ENCODE data around the gene VPS18.

VPS18 gene

GRCh38 chr15:40952301-40952900, 58.2 kb downstream of the VPS18 start:
- Histone ChIP-seq H3K4me1 (ENCODE audit: insufficient read depth, poor library complexity, severe bottlenecking) (peaks cover 7% of the 10 kb centered on the region), H3K27ac (ENCODE audit: poor library complexity, severe bottlenecking) (peak overlapping the region; percentile 28), H3K4me3 (ENCODE audit: severe bottlenecking) (peak overlapping the region; percentile 75), H3K9me3 (ENCODE audit: severe bottlenecking) (no peaks in the 10 kb centered on the region), H3K27me3 (ENCODE audit: insufficient read depth, poor library complexity, severe bottlenecking) (no peaks in the 10 kb centered on the region), H3K36me3 (ENCODE audit: low read depth) (peaks cover 33% of the 10 kb centered on the region)
- TF ChIP-seq CTCF (IDR thresholded peaks at IDR 0.05; ENCODE audit: poor library complexity, severe bottlenecking), result no peak
- ATAC-seq (ENCODE audit: low read depth), result no peak
- no peak for DNase-seq (ENCODE audit: low spot score)

- Histone ChIP-seq H3K36me3 (ENCODE audit: low read depth) (peaks cover 33% of the 10 kb centered on the region), H3K27ac (ENCODE audit: poor library complexity, severe bottlenecking) (peak within 1 kb of the TSS; percentile 28), H3K27me3 (ENCODE audit: insufficient read depth, poor library complexity, severe bottlenecking) (no peaks in the 10 kb centered on the region), H3K4me1 (ENCODE audit: insufficient read depth, poor library complexity, severe bottlenecking) (peaks cover 10% of the 10 kb centered on the region), H3K4me3 (ENCODE audit: severe bottlenecking) (peak within 1 kb of the TSS; percentile 75), H3K9me3 (ENCODE audit: severe bottlenecking) (no peaks in the 10 kb centered on the region)
- TF ChIP-seq CTCF (IDR thresholded peaks at IDR 0.05; ENCODE audit: poor library complexity, severe bottlenecking), result no peak
- DNase-seq (ENCODE audit: low spot score) (peak; percentile 100), ATAC-seq (ENCODE audit: low read depth) (peak; percentile 86)
These were observed 58.9 kb downstream of the VPS18 start, which contains the start of gene CHAC1 for GRCh38 chr15:40952901-40953712. Gene CHAC1 (plus strand): TSS chr15:40953471. CDS start chr15:40953584, 113 bp downstream.

Measured in RWPE2 (cell line).